ENCODE data around the gene TMOD4.
"Not testable (repeated sequence)": the region's sequence is repeated elsewhere in the genome, so short reads cannot be mapped to it uniquely, and the experiment has no call there.

The TMOD4 gene

GRCh38 chr1:151175863-151176262, at the start of gene TMOD4:
TMOD4 (minus strand) TSS chr1:151175981; CDS start chr1:151174875, 1,106 bp downstream.
- DNase-seq = no peak

- no peak for DNase-seq
These were observed 46.3 kb upstream of the TMOD4 start for GRCh38 chr1:151222130-151222529.

GRCh38 chr1:151221616-151222015, 45.8 kb upstream of the TMOD4 start:
- no peak for DNase-seq

GRCh38 chr1:151213560-151213959, 37.8 kb upstream of the TMOD4 start:
- no peak for DNase-seq

- no peak for DNase-seq
These were observed 36.4 kb upstream of the TMOD4 start for GRCh38 chr1:151211972-151212705.

GRCh38 chr1:151210830-151211229, 35.0 kb upstream of the TMOD4 start:
- DNase-seq = no peak

- DNase-seq = not testable (repeated sequence)
These were observed 29.7 kb upstream of the TMOD4 start for GRCh38 chr1:151205381-151205965.

GRCh38 chr1:151199873-151200581, 24.2 kb upstream of the TMOD4 start:
- DNase-seq = peak; percentile 40

- peak; percentile 99 for DNase-seq
These were observed 22.7 kb upstream of the TMOD4 start, which contains the start of gene PIP5K1A for GRCh38 chr1:151198254-151199127. PIP5K1A (plus strand) TSS chr1:151198552; CDS start chr1:151198997, 445 bp downstream.

- no peak for DNase-seq
These were observed 22.1 kb upstream of the TMOD4 start for GRCh38 chr1:151197863-151198253.

GRCh38 chr1:151196292-151196800, 20.6 kb upstream of the TMOD4 start:
- DNase-seq = peak; percentile 71

GRCh38 chr1:151194894-151195594, 19.3 kb upstream of the TMOD4 start:
- not testable (repeated sequence) for DNase-seq

GRCh38 chr1:151193856-151194255, 18.1 kb upstream of the TMOD4 start:
- no peak for DNase-seq

GRCh38 chr1:151193304-151193703, 17.5 kb upstream of the TMOD4 start:
- no peak for DNase-seq

- DNase-seq = no peak
These were observed 16.3 kb upstream of the TMOD4 start for GRCh38 chr1:151192047-151192446.

- peak; percentile 87 for DNase-seq
These were observed 14.1 kb upstream of the TMOD4 start, which contains the start of gene VPS72 for GRCh38 chr1:151189637-151190445. VPS72 (minus strand) TSS chr1:151190197; CDS start chr1:151190121, 76 bp downstream.

- not testable (repeated sequence) for DNase-seq
These were observed 12.9 kb upstream of the TMOD4 start for GRCh38 chr1:151188667-151189066.

- no peak for DNase-seq
These were observed 11.4 kb upstream of the TMOD4 start for GRCh38 chr1:151187205-151187604.

- no peak for DNase-seq
These were observed 8.4 kb upstream of the TMOD4 start for GRCh38 chr1:151184211-151184610.

- no peak for DNase-seq
These were observed 799 bp upstream of the TMOD4 start for GRCh38 chr1:151176514-151177045.

Data from CD4-positive, alpha-beta T cell treated with Interleukin-4 for 4 hours (primary cell).